Stimulated activated CD8-positive, alpha-beta memory T cell treated with anti-CD3 and anti-CD28 coated beads, Interleukin-12 subunit alpha, Interleukin-12 subunit beta, amount 100 ng/mL, for 24 hours (primary cell): ENCODE measurements around the gene NOP9.
"Not testable (repeated sequence)": the region's sequence is repeated elsewhere in the genome, so short reads cannot be mapped to it uniquely, and the experiment has no call there.

Experiments
- DNase-seq: peaks from one replicate; pipeline ENCODE4 v3.0.0-alpha.2; 2020; ENCODE audit errors: extremely low read depth

Gene NOP9

DNA sequence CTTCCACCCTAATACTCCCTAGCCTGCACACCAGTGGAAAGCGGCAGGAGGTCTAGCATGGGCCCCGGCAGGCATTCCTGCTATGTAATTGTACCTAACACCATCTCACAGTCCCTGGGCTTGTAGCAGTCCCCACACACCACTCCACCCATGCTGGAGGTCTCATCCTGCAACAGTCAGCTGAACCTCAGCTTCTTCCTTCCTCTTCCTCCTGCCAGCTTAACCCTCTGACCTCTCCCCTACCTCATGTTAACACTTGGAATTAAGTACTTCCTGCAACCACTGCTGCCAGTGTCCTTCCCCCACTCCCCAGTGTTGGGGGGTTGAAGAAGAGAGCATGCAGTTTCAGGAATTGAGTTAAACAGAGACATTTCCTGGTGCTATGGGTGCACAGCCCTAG lies 27.7 kb downstream of the NOP9 start:
- no peak for DNase-seq

DNA sequence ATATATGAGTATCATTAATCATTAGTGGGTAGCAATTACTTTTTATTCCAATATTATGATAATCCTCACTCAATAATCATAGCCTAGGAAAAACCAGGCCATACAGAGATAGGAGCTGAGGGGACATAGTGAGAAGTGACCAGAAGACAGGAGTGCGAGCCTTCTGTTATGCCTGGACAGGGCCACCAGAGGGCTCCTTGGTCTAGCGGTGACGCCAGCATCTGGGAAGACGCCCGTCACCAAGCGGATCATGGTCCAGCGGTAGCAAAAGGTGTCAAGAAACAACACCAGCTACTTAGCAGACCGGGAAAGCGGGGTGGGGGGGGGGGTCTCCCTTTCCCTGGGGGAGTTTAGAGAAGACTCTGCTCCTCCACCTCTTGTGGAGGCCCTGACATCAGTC lies 28.3 kb downstream of the NOP9 start:
- DNase-seq = not testable (repeated sequence)

DNA sequence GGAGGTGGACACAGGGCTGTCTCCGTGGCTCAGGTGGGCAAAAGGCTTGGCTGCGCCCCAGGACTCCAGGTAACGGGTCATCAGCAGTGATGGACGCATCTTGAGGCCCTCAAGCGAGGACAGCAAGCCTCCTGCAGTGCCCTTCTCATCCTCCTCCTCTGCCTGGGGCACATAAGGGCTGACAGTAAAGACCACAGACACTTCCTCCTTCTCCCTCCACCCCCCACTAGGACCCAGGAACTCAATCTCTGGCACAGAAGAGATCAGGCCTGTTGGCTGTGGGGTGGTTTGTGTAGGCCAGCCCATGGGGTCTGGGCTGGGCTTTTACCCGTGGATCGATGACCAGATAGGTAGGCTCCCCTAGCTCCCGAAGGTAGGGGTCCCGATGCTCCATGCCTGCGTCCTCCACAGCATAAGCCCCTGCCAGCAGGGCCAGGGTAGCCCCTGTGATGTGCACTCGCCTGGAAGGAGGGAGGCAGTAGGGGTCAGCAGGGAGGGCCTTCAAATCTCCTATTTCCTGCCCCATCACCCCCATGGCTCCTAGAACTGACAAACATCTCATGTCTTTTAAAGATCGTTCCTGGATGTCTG lies 29.5 kb downstream of the NOP9 start:
- DNase-seq = no peak

DNA sequence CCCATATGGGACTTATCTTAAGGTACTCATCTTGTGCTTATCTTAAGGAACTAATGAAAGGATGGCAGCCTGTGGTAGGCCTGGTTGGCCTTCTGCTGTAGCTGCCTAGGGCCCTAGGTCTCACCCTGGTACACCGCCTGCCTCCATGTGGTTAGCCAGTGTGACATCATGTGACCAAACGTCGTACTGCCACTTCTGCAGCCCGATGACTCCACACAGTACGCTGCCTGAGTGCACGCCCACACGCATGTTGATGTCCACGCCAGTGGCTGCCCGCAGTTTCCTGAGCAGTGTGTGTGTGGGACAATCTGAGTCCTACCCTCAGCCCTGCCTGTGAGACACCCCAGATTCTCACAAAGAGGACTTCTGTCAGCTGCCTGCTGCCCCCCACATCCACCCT lies 30.1 kb downstream of the NOP9 start:
- no peak for DNase-seq

DNA sequence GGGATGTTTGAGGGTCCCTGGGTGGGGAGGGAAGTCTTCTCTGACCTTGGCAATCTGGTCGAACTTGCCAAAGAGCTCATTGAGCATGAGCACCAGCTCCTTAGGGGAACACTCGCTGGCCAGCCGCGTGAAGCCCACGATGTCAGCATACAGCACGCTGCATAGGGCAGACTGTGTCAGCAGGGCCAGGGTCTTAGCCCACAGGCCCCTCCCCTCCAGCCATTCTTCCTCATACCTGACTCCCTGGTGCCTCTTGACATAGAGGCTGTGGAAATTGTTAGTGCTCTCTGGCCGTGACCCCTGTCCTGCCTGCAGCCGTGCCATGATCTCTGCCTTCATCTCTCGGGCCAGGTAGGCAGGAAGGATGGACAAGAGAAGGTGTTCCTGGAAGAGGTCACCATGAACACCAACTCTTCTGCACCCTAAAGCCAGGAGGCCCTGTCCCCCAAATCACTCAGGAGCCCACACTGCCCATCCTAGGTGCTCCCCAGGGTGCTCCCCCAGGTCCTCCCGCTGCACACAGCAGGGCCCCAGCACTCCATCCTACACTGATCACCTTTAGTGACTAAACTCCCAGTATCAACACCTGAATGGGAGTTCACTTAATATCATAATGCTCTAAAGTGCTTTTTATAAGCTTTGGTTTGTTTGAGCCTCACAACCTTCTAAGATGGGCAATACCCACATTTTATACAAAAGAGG lies 31.5 kb downstream of the NOP9 start:
- DNase-seq = no peak

DNA sequence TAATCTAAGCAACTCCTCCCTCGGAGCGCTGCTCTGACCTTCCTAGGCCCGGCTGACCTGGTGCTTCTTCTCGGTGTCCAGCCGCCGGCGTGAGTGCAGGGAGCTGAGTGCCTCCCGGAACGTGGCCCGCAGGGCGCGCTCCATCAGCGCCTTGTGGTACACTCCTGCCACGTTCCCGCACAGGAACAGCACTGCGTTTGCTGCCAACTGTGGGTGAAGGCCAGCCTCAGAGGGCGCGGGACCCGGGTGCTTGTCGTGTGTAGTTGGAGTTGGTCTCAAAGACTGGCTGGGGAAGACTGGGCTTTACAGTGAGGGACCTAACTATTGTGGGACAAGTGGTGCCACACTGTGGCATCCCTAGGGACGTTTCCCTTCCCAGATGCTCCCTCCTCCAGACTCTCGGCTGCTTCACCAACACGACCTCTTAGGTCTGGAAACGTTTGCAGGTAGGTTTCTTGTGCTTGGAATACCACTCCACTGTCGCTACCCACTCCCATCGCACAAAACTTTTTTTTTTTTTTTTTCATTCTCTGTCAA lies 32.1 kb downstream of the NOP9 start:
- no peak for DNase-seq

DNA sequence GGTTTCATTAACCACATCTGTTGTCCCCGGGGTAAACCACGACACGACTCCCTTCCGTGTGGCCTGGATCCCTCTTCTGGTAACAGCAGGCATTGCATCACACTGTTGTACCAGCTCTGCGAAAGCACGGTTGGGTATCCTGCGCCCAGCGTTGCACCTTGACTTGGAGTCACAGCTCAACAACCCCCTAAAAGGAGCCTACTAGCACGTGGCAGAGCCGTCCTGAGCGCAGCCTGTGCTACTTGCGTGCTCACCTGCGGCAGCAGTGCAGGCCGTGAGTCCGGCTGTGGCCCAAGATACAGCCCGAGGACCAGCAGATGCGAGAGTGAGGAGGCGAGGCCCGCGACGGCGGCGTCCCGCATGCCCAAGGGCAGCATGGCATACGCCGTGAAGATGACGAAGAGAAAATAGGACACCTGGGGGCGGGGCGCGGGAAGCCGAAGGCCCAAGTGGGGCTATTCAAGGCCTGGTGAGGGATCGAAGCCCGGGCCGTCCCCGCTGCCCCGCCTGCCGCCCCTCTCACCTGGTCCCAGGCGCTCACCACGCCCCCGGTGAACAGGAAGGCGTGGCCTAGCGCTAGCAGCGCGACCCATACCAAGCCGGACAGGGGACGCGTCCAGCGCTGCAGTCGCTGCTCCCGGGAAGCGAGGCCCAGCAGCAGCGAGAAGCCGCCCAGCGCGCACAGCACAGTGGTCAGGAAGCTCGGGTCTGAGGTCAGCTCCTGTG lies 32.8 kb downstream of the NOP9 start:
- DNase-seq = peak; percentile 49

DNA sequence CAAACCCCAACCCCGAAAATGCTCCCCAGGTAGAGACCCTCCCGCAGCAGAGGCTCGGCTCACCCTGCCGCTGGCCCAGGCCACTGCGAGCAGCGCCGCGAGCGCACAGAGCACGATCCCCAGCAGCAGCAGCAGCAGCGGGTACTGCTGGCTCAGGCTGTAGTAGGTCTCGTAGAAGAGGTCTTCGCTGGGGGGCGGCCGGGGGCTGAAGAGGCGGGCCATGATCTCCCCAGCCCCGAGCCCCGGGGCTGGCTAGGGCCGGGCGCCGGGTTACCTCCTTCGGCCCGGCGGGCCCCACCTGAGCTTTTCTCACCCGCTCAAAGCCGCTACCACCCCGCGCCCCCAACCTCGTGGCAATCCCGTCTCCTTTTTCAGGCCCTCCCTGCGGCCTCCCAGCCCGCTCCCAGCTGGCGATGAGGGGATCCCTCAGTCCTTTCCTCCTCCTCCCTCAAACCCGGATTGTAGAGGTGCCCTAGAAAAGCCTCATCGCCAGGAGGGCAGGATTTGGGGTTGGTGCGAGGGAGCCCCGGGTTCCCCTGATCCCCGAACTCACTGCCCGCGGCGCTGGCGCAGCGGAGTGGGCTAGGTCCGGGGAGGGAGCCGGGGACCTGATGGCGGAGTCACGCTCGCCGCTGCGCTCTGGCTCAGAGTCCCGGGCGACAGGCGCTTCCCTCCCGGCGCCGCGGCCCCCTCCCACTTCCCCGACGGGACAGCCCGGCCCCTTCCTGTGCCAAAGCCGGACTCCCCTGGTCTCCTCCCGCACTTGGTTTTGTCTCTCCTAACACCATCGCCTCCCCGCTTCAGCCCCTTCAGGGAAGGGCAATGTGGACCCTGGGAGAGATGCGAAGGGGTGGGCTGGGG lies 35.0 kb downstream of the NOP9 start, which contains the start of gene ADCY4:
TSS of gene ADCY4 (minus strand) at position 641 of the 861 bp plus-strand sequence. CDS start at position 222, 419 bp downstream.
- no peak for DNase-seq

DNA sequence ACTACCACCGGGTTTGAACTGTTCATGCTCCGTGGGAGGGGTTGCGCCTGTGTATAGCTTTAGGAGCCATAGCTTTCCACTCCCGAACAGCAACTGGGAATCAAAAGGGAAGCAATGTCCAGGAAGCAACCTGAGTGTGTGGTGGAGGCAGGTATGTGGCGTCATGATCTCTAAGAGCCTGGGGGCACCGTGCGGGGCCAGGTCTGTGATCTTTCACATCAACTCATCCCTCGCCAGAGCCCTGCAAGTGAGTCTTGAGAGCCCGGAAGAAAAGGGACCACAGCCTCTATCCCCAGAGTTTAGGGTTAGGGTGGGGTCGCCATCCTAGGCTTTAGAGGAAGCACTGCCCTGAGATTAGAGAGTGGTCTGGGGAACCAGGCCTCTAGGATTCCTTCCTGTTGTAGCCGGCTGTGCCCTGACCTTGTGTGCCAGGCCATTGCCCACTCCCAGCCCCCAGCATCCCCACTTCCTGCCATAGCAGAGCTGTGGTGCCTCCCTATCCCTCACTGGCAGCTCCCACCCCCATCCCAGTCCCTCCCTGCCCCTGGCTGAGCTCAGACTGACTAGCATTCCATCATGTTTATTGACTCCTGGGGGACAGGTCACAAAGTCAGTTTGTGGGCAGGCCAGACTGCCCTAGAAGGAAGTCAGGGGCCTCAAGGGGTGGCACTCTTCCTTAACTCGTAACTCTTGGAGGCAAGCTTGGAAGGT lies 36.0 kb downstream of the NOP9 start:
- no peak for DNase-seq

DNA sequence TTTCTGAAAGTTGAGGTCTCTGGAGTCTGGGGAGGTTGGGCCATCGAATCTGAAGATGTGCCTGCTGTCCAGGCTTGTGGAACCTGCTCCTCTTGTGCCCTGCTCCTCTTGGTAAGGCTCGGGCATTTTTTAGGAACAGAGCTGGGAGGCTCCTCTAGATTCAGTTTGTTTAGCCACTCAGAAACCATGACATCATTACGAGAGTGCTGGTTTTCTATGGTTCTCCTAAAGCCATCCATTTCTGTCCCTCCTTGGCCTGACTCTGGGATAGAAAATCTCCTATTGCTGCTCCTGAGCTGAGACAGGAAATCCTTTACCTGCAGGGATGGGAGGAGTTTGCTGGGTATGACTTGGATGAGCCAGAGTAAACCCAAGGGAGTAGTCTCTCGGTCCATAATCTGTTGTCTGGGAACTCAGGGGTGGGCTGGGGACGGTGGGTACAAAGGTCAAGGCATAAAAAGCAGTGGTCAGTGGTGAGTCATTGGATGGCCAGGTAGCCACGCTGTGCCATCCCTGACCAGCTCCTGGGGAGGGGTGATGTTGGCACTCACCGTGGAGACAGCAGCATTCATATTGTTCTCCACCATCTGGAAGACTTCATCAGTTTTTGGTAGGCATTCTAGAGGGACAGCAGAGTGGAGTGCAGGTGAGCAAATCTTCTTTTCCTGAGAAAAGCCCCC lies 37.6 kb downstream of the NOP9 start:
- DNase-seq = no peak

DNA sequence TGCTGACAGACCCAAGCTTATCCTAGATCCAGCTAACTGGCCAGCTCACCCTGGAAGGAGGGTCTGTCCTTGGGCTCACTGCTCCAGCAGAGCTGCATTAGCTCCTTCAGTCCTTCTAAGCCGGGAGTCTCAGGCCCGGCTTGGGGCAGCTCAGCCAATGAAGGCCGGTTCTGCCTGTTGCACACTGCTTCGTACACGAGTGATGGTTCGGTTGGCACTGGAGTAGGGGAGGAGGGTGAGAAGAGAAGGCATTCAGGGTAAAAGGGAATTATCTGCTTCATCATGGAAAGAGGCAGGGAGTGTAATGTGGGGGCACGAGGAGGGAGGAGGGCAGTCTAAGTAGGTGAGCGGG lies 38.1 kb downstream of the NOP9 start:
- DNase-seq = no peak

DNA sequence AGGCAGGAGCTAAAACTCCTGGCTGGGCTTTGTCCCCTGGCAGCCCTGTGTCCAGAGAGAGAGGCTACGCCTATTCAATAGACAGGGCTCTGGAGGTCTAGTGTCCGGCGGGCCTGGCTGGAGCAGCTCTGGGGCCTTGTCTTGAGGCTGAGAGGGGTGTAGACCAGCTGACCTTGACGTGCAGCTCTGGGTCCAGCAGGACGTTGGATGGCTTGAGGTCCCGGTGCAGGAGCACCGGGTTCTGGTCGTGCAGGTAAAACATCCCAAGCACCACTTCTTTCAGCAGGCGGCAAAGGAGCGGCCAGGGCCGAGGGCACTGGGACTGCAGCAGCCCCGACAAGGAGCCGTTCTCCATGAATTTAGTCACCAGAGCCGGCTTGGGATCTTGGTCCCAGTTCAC lies 39.2 kb downstream of the NOP9 start:
- no peak for DNase-seq

DNA sequence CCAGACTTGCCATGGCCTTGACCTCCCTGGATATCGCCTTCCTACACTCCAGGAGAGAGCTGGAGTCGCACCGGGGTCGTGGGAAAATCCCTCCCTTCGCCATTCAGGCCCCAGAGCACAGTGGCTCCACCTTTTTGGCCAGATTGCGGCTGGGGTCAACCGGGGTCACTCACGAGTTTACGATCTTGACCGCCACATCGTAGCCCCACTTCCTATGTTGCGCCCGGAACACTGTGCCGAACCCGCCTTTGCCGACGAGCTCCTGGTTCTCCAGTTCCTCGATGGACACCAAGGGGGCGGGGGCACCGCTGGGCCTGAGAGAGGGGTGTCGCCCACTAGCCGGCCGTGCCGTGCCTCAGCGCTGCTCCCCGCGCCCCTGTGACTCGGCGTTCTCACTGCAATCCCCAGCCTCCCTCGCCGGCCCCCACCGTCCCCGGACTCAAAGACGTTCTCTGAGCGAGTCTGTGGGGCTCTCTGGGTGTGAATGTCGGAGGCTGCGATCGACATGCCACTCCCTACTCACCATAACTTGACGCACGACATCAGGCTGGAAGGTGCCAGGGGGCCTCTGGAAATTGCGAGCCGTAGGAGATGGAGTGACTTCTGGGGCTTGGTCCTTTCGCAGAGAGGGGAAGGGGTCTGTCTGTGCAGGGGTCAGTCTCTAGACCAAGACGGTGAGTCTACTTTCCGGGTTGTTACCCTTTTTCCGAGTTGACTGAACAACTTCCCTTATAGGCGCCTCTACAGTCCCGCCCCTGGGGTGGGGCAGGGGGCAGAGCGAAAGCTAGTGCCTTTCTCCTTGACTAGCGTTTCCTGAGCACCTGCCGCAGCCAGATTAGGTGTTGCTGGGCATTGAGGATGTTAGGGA lies 39.9 kb downstream of the NOP9 start, which contains the start of gene RIPK3:
TSS of gene RIPK3 (minus strand) at position 708 of the 868 bp plus-strand sequence. CDS start at position 543, 165 bp downstream.
- peak; percentile 40 for DNase-seq

DNA sequence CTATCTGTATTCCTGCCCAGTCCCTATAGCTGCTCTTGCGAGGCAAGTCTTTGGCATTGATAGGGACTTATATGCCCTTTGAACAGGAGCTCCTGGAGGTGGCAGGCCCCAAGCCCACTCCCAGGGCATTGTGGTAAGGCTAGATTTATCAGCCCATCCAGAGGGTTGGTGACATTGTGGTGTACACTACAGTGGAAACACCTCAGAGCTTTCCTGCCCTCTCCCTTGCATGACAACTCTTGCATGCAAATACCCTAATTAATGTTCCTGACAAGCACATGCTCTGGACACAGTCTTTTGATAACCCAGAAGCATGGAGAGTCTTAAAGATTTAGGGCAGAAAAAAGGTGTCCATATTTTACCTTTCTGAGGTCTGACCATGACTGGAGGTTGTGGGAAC lies 41.0 kb downstream of the NOP9 start:
- no peak for DNase-seq

DNA sequence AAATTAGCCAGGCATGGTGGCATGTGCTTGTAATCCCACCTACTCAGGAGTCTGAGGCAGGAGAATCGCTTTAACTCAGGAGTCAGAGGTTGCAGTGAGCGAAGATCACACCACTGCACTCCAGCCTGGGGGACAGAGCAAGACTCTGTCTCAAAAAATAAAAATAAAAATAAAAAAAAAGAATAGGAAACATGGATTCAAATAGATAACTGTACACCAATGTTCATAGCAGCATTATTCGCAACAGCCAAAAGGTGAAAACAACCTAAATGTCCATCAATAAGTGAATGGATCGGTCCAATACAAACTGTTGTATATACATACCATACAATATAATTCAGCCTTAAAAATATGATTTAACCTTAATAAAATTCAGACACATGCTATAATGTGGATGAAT lies 43.2 kb downstream of the NOP9 start:
- DNase-seq = no peak

DNA sequence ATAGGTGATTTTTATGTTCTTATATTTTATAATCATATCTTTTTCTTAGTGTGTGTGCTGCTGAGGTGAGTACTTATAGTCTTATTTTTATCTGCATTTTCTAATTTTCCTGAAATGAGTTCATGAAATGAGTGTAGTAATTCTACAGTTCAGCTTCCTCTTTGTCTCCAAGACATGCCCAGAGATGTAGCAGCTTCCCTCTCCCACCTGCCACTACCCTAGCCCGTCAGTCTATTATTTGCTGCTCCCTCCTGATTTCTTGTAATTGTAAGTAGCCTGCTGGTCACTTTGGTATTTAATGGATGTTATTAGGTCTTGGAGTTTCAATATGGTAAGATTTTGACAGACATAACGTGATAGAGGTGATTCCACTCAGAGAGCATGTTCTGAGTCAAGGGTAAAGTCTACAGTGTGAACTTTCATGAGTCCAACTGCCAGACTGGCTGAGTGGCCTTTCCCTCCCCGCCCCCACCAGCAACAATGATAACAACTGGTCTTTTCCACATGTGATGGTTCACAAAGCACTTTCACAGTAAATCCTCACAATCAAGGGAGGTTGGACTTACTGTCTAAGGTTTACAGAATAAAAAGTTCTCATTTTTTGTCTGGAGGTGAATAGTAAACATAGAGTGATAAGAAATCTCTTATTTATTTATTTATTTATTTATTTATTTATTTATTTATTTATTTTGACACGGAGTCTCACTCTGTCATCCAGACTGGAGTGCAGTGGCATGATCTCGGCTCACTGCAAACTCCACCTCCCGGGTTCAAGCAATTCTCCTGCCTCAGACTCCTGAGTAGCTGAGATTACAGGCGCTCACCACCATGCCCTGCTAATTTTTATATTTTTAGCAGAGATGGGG lies 44.4 kb downstream of the NOP9 start:
- DNase-seq = no peak

DNA sequence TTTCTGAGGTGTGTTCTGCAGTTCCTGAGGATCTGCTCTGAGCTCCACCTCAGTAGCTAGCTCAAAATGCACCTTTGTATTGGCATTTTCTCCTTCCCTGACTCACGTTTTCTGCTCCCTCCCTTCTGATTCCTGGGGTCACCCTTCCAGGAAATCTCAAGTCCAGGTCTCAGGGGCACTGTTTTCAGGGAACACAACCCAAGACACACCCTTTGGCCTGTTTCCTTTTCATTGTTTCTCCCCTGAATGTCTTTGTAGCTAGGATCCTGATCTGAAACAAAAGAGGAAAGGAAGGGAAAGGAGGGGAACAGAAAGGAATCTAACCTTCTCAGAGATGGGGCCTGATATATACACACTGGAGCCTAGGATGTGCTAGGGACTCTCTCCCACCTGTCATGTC lies 47.5 kb downstream of the NOP9 start:
- DNase-seq = no peak

DNA sequence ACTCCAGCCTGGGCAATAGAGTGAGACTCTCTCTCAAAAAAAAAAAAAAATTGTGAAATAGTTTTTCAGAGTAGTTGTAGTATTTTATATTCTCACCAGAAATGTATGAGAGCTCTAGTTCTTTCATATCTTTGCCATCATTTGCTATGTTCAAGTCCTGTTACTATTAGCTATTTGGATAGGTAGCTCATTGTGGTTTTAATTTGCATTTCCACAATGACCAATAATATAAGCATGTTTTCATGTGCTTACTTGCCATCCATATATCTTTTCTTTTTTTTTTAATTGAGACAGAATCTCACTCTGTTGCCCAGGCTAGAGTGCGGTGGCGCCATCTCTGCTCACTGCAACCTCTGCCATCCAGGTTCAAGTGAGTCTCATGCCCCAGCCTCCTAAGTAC lies 48.5 kb downstream of the NOP9 start:
- no peak for DNase-seq

DNA sequence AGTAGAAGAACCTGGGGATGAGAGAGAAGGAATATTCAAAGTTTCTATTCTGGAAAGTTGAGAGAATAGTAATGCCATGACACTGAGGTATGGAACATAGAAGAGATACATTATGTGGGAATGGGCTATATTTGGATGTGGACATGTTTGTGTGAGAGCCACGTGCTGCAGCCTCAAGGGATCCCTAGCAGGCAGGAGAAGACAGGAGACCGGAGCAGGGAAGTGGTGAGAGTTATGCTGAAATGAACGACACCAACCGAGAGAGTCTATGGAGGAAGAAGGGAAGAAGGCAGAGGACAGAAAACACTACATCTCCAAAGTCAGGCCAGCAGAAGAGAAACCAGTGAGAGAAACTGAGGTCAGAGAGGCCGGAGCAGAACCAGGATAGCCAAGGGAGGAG lies 50.1 kb downstream of the NOP9 start:
- no peak for DNase-seq
